Measurements from ENCODE around the gene PPP1R13B.

PPP1R13B gene

DNA sequence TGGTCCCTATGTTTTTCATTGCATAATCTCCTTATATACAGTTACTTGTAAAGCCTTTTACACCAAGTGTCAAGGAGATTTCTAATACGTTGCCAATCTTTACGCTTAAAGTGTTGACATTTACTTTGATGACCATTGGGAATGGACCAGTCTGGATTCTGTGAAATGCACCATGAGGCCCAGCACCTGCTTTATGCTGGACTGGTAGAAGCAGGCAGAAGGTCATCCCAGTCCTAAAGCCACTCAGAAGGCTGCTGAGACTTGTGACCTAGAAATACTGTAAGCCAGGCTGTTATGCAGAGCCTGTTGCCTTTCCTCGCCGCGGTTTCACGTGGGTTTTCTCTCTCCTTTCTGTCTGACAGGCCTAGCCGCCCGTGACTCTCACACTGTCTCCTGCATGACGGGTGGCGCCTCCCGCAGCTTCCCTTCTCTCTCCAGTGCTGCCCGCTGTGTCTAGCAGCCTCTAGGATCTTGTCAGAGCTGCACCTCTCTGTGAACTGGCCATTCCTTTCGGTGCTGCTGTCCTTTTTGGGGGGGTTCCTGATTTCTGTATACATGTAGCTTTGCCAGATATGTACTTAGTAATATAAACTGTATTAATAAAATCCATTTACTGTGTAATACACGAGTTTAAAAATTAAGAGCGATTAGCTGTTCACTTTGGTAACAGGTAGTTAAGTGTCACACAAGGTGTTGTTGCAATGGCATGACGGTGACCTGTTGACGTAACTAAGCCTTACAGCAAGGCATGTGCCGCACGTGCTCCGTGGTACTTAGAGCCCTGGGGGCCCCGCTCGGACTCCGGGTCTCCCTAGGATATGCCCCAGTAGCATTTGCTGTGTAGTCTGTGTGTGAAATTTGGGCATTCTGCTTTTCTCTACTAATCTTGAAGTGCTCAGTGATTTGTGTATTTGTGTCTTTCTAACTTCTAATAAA lies 161.8 kb downstream of the PPP1R13B start:
- DNase-seq (ENCODE audit: low read depth) = no peak

DNA sequence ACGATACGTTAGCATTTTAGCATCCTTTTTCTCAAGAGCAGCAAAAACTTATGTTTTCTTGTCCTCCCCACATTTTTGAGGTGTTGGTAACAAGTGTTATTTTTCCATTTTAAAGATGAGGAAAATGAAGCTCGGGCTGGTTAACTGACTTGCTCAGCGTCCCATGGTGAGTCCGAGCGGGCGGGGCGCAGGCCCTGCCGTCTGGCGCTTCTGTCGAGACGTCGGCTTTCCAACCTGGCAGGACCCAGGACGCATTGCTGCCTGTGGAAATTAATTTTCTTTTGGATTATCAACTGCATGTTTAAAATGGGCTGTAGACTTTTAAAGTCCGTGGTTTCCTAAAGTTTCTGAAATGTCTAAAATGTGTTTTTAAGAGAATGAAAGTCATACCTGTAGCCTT lies 162.5 kb downstream of the PPP1R13B start:
- no peak for DNase-seq (ENCODE audit: low read depth)

DNA sequence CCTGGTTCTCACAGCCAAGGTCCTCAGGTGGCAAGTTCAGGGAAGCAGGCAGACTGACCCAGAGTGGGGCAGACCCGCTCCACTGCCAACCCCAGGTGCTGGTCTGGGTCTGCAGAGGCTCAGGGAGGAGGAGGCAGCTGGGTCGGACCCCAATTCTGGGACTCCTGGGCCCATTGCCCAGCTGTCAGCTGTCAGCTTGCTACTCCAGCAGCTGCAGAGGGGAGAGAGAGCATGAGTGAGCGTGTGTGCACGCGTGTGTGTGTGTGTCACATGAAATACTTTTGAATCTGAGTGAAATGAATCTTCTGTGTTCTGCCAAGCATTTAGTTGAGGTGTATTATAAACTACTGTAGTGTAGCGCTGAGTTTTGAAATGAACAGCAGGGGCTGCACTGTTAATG lies 162.9 kb downstream of the PPP1R13B start:
- no peak for DNase-seq (ENCODE audit: low read depth)
